Measurements from ENCODE around the gene MARCKS.

DNA sequence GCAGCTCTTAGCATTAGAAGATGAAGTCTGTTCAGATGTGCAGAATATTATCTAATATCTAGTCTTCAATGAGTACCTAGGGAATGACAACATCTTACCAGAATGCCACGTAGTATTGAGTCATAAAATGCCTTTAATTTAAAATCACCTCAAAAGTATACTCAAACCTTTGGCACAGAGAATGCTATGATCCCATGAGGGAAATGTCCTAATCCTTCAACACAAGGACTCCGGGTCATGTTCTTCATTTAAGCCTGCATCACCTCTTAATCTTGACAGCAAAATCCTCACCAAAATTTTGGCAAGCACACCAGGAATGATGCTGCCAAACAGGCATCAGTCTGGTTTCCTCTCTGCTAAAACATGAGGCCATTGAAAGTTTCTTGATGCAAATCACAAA lies 23.6 kb upstream of the MARCKS start:
- TF ChIP-seq RFX5 (IDR thresholded peaks at IDR 0.05) = no peak
- TF ChIP-seq CHD4 (IDR thresholded peaks at IDR 0.05; ENCODE audit: borderline replicate concordance) = no peak

Measured in A549 (cell line).